Measurements from ENCODE around the gene TIPARP.

Gene TIPARP

DNA sequence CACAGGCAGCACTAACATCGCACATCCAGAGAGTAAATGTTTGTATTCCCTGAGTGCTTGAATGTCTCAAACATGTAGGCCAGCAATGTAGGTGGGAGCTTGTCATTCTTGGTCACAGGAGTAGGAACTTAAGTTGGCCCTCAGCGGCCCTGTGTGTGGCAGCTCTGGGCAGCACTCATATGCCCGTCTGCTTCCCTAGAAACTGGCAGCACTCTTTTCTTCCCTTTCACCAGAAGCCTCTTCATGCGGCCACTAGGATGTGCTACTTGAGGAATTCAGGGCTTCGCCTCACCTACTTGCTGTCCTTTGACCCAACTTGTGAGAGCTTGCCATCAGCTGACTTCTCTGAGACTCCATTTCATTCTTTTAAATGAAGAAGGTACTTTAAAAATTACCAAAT is 69.5 kb downstream of the TIPARP start:
- DNase-seq, result no peak

GRCh38 chr3:156744631-156745030 is 70.2 kb downstream of the TIPARP start:
- no peak for DNase-seq

DNA sequence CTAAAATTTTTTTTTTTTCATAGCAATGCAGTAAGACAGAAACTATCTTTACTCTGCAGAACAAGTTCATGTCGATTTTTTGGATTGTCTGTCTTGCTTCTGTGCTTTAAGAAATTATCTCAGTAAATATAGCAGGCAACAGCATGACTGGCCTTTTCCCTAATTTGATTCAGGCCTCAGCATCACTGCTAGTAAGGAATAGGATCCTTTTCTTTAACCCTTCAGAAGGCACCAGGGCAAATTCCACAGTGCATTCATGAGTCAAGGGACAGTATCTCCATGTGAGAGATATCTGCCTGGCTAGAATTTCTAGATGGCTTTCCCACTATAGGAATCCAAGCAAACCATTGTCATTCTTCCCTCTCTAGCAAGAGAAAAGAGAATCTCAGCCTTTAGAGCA is 71.4 kb downstream of the TIPARP start:
- DNase-seq, result no peak

DNA sequence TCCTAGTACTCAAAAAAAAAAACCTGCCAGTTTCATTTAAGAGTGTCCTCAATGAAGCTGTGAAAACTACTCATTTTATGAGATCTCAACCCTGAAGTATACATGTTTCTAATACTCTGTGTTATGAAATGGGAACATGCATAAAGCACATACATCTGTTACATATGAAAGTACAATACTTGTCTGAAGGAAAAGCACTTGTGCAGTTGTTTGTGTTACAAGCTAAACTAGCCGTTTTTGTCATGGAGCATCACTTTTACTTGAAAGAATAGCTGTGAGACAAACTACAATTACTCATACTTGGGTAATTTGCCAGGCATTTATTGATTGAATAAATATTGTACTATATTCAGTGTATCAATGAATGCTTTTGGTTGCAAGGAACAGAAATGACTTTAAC is 72.7 kb downstream of the TIPARP start:
- no peak for DNase-seq

DNA sequence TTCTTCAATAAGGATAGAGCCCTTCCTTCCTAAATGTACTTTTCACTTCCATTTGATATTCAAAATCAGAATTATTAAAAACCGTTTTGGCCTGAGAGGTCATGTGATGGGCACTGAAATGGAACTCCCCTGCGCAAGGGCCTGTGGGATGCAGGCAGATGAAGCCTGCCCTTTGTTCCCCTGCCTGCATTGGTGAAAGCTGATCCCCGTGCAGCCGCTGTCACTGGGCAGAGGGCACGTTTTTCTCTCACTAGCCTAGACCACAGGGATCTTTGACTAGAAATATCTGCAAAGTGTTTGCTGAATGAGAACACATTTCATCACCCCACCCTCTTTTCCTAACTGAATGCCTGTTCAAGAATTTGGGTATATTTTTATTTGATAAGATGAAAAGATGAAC is 74.9 kb downstream of the TIPARP start:
- no peak for DNase-seq

GRCh38 chr3:156750191-156750873 is 75.9 kb downstream of the TIPARP start:
- no peak for DNase-seq

DNA sequence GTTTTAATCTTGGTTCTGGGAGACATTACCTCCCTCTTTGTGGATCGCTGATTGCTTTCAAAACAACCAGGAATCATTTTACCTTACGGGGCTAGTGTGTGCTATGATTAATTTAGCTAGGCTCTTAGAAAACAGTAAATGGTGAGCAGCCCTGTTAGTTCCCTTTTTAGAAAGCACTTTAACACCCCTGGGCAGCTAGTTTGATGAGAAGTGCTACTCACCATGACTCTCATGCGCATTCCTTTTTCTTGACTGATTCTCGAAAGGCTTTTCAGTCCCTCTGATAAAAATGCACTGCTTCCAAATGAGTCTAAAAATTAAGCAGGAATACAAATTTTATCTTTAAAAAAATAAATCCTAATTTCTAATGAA is 76.5 kb downstream of the TIPARP start:
- DNase-seq, result no peak

- DNase-seq, result no peak
These were observed 77.2 kb downstream of the TIPARP start for GRCh38 chr3:156751461-156752025.

Data from stimulated activated naive CD4-positive, alpha-beta T cell (primary cell).